PC-3 (cell line): Measurements from ENCODE around the gene ZNF768. TPM values are rescaled to one million over a fixed set of nuclear protein-coding genes. Genes with fewer than 3 reads are reported as not detected.
A peak's percentile ranks its signal among the peaks of the same experiment; 100 is the strongest.
"Not testable (repeated sequence)": the region's sequence is repeated elsewhere in the genome, so short reads cannot be mapped to it uniquely, and the experiment has no call there.

Source experiments
- ATAC-seq: fragments of 200-7000 bp; cut with Tn5 transposase; 2 replicates; pipeline ENCODE4 v1.9.1; 2020; ENCODE audit warnings: mild to moderate bottlenecking, moderate library complexity
- BruUV-seq: library from RNA; stranded (reverse); fragments of 400-500 nt; replicated peaks from 2 replicates; lab custom pipeline; 2021; lab: Mats Ljungman, UMichigan
- CTCF ChIA-PET: fragments of 300-600 bp; sonication (Branson Sonifier 250); formaldehyde crosslinking; loops from one replicate; lab custom pipeline; 2022; ENCODE audit warnings: antibody characterized with exemption; lab: Charles Lee
- POLR2A ChIA-PET: fragments of 300-600 bp; sonication (Branson Sonifier 250); formaldehyde crosslinking; loops from one replicate; lab custom pipeline; 2022; ENCODE audit warnings: antibody characterized with exemption; ENCODE audit not compliant: unreplicated experiment; lab: Charles Lee
- DNase-seq: peaks from one replicate; pipeline ENCODE4 v3.0.0-alpha.2; 2015
- H2AFZ ChIP-seq: fragments of 300-600 bp; sonication (generic); 2 replicates; pipeline ENCODE4 v1.6.0; 2016; ENCODE audit warnings: antibody characterized with exemption, low read length
- H3F3A ChIP-seq: fragments of 300-600 bp; sonication (generic); one replicate; pipeline ENCODE4 v1.6.0; 2017; ENCODE audit warnings: antibody characterized with exemption, low read length, control low read depth, mild to moderate bottlenecking; ENCODE audit not compliant: unreplicated experiment
- H3K27ac ChIP-seq: fragments of 300-600 bp; sonication (generic); 2 replicates; pipeline ENCODE4 v1.5.1; 2016; ENCODE audit warnings: mild to moderate bottlenecking, low read length
- H3K27me3 ChIP-seq: fragments of 300-600 bp; sonication (generic); 2 replicates; pipeline ENCODE4 v1.6.1; 2016; ENCODE audit warnings: low read length, mixed read lengths
- H3K36me3 ChIP-seq: fragments of 300-600 bp; sonication (generic); 2 replicates; pipeline ENCODE4 v1.6.1; 2016; ENCODE audit warnings: low read depth, mixed run types, low read length, mixed read lengths
- H3K4me1 ChIP-seq: fragments of 300-600 bp; sonication (generic); 2 replicates; pipeline ENCODE4 v1.5.1; 2016; ENCODE audit warnings: low read length; ENCODE audit not compliant: insufficient read depth
- H3K4me2 ChIP-seq: fragments of 300-600 bp; sonication (generic); 2 replicates; pipeline ENCODE4 v1.6.0; 2016; ENCODE audit warnings: low read length
- H3K4me3 ChIP-seq: fragments of 300-600 bp; sonication (generic); 2 replicates; pipeline ENCODE4 v1.5.1; 2016; ENCODE audit warnings: mild to moderate bottlenecking, low read length, mixed read lengths
- H3K79me2 ChIP-seq: fragments of 300-600 bp; sonication (generic); 2 replicates; pipeline ENCODE4 v1.6.1; 2017; ENCODE audit warnings: low read length, mixed read lengths
- H3K9ac ChIP-seq: fragments of 300-600 bp; sonication (generic); 2 replicates; pipeline ENCODE4 v1.6.0; 2016; ENCODE audit warnings: mild to moderate bottlenecking, low read length
- H3K9me2 ChIP-seq: fragments of 300-600 bp; sonication (generic); replicated peaks from 2 replicates; pipeline ENCODE4 v1.6.1; 2016; ENCODE audit warnings: mixed run types, low read length, mixed read lengths
- H3K9me3 ChIP-seq: fragments of 300-600 bp; sonication (generic); 2 replicates; pipeline ENCODE4 v1.6.1; 2016; ENCODE audit warnings: low read length, mixed read lengths
- H4K20me1 ChIP-seq: fragments of 300-600 bp; sonication (generic); 2 replicates; pipeline ENCODE4 v1.6.1; 2016; ENCODE audit warnings: low read length, mixed read lengths
- CTCF ChIP-seq: fragments of 300-600 bp; sonication (generic); conservative IDR thresholded peaks from 2 replicates; pipeline ENCODE4 v1.5.1; 2017; ENCODE audit warnings: antibody characterized with exemption, low read depth, mild to moderate bottlenecking, low read length
- EZH2 ChIP-seq: fragments of 300-600 bp; sonication (generic); IDR thresholded peaks from one replicate; pipeline ENCODE4 v1.6.1; 2017; ENCODE audit warnings: antibody characterized with exemption, mild to moderate bottlenecking, low read length; ENCODE audit not compliant: unreplicated experiment
- EZH2phosphoT487 ChIP-seq: fragments of 300-600 bp; sonication (generic); IDR thresholded peaks from 2 replicates; pipeline ENCODE4 v1.6.1; 2018; ENCODE audit warnings: mild to moderate bottlenecking, antibody characterized with exemption, low read length, borderline replicate concordance
- intact Hi-C: fragments of 100-400 bp; cut with micrococcal nuclease; formaldehyde crosslinking; loops from 2 replicates; pipeline ENCODE4 v1.9.0; 2023
- total RNA-seq: library from RNA; depleted of rRNA; stranded (reverse); fragments of >200 nt; gene quantifications from 2 replicates; pipeline ENCODE4 v1.2.3, GENCODE V29; 2014

Gene ZNF768
- total RNA-seq, 1 experiment from 2014 or later, result 31.2 TPM

GRCh38 chr16:30543067-30543466 is 16.7 kb upstream of the ZNF768 start:
- H3K27ac ChIP-seq, result no peak overlapping the region
- H4K20me1 ChIP-seq, result no peaks in the 10 kb centered on the region
- no peak overlapping the region for H3K9ac ChIP-seq
- H3F3A ChIP-seq, result no peaks in the 10 kb centered on the region
- no peaks in the 10 kb centered on the region for H3K9me2 ChIP-seq
- H2AFZ ChIP-seq, result no peak overlapping the region
- no peaks in the 10 kb centered on the region for H3K79me2 ChIP-seq
- no peak overlapping the region for H3K4me2 ChIP-seq
- no peaks in the 10 kb centered on the region for H3K36me3 ChIP-seq
- no TSS peak for BruUV-seq
- TF ChIP-seq CTCF (no peak), EZH2phosphoT487 (no peak), EZH2 (no peak)
- intact Hi-C loops, result no loop called here
- no peaks in the 10 kb centered on the region for H3K4me1 ChIP-seq
- no peaks in the 10 kb centered on the region for H3K27me3 ChIP-seq
- H3K9me3 ChIP-seq, result no peaks in the 10 kb centered on the region
- H3K4me3 ChIP-seq, result no peak overlapping the region
- DNase-seq (no peak), ATAC-seq (no peak)
- CTCF ChIA-PET, result no interaction called here
- POLR2A ChIA-PET, result no interaction called here

GRCh38 chr16:30541502-30542329 is 15.3 kb upstream of the ZNF768 start:
- CTCF ChIA-PET, result no interaction called here
- POLR2A ChIA-PET, result no interaction called here
- H2AFZ ChIP-seq, result no peak overlapping the region

GRCh38 chr16:30540916-30541464 is 14.6 kb upstream of the ZNF768 start:
- H3K4me3 ChIP-seq, BruUV-seq, H3K36me3 ChIP-seq, intact Hi-C loops, ATAC-seq, H2AFZ ChIP-seq, H3K9ac ChIP-seq, H3F3A ChIP-seq, POLR2A ChIA-PET, H3K9me3 ChIP-seq, H3K27me3 ChIP-seq, DNase-seq, H3K9me2 ChIP-seq, H3K4me1 ChIP-seq, CTCF ChIA-PET, H3K79me2 ChIP-seq, H3K27ac ChIP-seq, H3K4me2 ChIP-seq, H4K20me1 ChIP-seq: not testable (repeated sequence)

More at GRCh38 chr16:30541502-30542329, 15.3 kb upstream of the ZNF768 start:
- DNase-seq (peak; percentile 13), ATAC-seq (peak; percentile 38; the same call in 1 of the 2 replicates)
- TF ChIP-seq EZH2phosphoT487 (no peak), CTCF (no peak), EZH2 (no peak)
- BruUV-seq, result no TSS peak
- H4K20me1 ChIP-seq, result no peaks in the 10 kb centered on the region
- H3K9me2 ChIP-seq, result no peaks in the 10 kb centered on the region
- H3K27ac ChIP-seq, result no peak overlapping the region
- H3K36me3 ChIP-seq, result no peaks in the 10 kb centered on the region
- H3K9me3 ChIP-seq, result no peaks in the 10 kb centered on the region
- no peak overlapping the region for H3K4me3 ChIP-seq
- no peak overlapping the region for H3K4me2 ChIP-seq
- no peaks in the 10 kb centered on the region for H3F3A ChIP-seq
- intact Hi-C loops, result no loop called here
- H3K79me2 ChIP-seq, result no peaks in the 10 kb centered on the region
- H3K4me1 ChIP-seq, result no peaks in the 10 kb centered on the region
- H3K9ac ChIP-seq, result no peak overlapping the region
- no peaks in the 10 kb centered on the region for H3K27me3 ChIP-seq

- H3K9ac ChIP-seq, DNase-seq, intact Hi-C loops, H3K27ac ChIP-seq, H3K27me3 ChIP-seq, H3K36me3 ChIP-seq, H3K9me2 ChIP-seq, CTCF ChIA-PET, H3K4me1 ChIP-seq, BruUV-seq, POLR2A ChIA-PET, H3K9me3 ChIP-seq, H3K4me3 ChIP-seq, H3F3A ChIP-seq, H4K20me1 ChIP-seq, H3K4me2 ChIP-seq, H2AFZ ChIP-seq, ATAC-seq: not testable (repeated sequence)
- peaks cover 12% of the 10 kb centered on the region for H3K79me2 ChIP-seq
These were observed 13.7 kb upstream of the ZNF768 start for GRCh38 chr16:30539986-30540526.
